B cell (primary cell): ENCODE data around the gene MAP3K7. TPM values are rescaled to one million over a fixed set of nuclear protein-coding genes. Genes with fewer than 3 reads are reported as not detected.

Source experiments
- ATAC-seq: fragments of 200-7000 bp; cut with Tn5 transposase; one replicate; pipeline ENCODE4 v1.10.0; 2021; ENCODE audit warnings: low read depth, mild to moderate bottlenecking, moderate number of reproducible peaks, moderate library complexity
- CTCF ChIA-PET: fragments of 350-600 bp; sonication (Branson Sonifier 250); formaldehyde crosslinking; loops from one replicate; lab custom pipeline; 2021; ENCODE audit warnings: antibody characterized with exemption, inconsistent platforms; lab: Charles Lee
- POLR2A ChIA-PET: fragments of 350-600 bp; sonication (Branson Sonifier 250); formaldehyde crosslinking; loops from one replicate; lab custom pipeline; 2021; ENCODE audit warnings: antibody characterized with exemption; lab: Charles Lee
- DNase-seq: peaks from one replicate; pipeline ENCODE4 v3.0.0; 2013
- H2AFZ ChIP-seq: 2 replicates; pipeline ENCODE4 v1.6.1; 2012; ENCODE audit warnings: mild to moderate bottlenecking, low read depth, low read length; ENCODE audit not compliant: insufficient read depth, poor library complexity, severe bottlenecking
- H3K27ac ChIP-seq, 2 donors: 1 replicate in 1 of 2; 2 replicates in 1 of 2; pipeline ENCODE4 v1.5.1; 2012 to 2013; ENCODE audit warnings: low read length in 2 of 2, mild to moderate bottlenecking in 2 of 2, moderate library complexity in 1 of 2
- H3K27me3 ChIP-seq, 4 experiments: fragments of 200-600 bp in 1 of 4; sonication (generic) in 1 of 4; replicated peaks in 1 of 4; 1 replicate in 2 of 4; 2 replicates in 2 of 4; pipeline versions ENCODE4 v1.6.1 to v1.7.0; 2013 to 2016; ENCODE audit warnings: low read length in 3 of 4, mild to moderate bottlenecking in 2 of 4, mixed read lengths in 1 of 4, moderate library complexity in 1 of 4; ENCODE audit not compliant: insufficient read depth in 4 of 4, control insufficient read depth in 3 of 4; ENCODE audit errors: control extremely low read depth in 1 of 4
- H3K36me3 ChIP-seq, 2 experiments: replicated peaks in 1 of 2; 1 replicate in 1 of 2; 2 replicates in 1 of 2; pipeline versions ENCODE4 v1.6.1 to v1.7.1; 2013; ENCODE audit warnings: low read length in 1 of 2; ENCODE audit not compliant: insufficient read depth in 2 of 2, control insufficient read depth in 1 of 2; ENCODE audit errors: control extremely low read depth in 1 of 2, extremely low read depth in 1 of 2
- H3K4me1 ChIP-seq, 2 donors: fragments of 200-600 bp in 1 of 2; sonication (generic) in 1 of 2; 1 replicate in 1 of 2; 2 replicates in 1 of 2; pipeline versions ENCODE4 v1.5.1 to v1.6.1; 2013 to 2017; ENCODE audit warnings: low read length in 2 of 2; ENCODE audit not compliant: control insufficient read depth in 2 of 2, insufficient read depth in 2 of 2
- H3K4me2 ChIP-seq: replicated peaks from 2 replicates; pipeline ENCODE3; 2012; ENCODE audit warnings: mild to moderate bottlenecking, low read depth, low read length; ENCODE audit not compliant: poor library complexity, severe bottlenecking
- H3K4me3 ChIP-seq, 5 experiments: fragments of 200-600 bp in 1 of 5; sonication (generic) in 1 of 5; 1 replicate in 3 of 5; 2 replicates in 2 of 5; pipeline versions ENCODE4 v1.5.1 to v1.7.0; 2011 to 2016; ENCODE audit warnings: low read length in 4 of 5, mild to moderate bottlenecking in 4 of 5, low read depth in 2 of 5, control low read depth in 1 of 5, moderate library complexity in 1 of 5; ENCODE audit not compliant: insufficient read depth in 1 of 5; ENCODE audit errors: control extremely low read depth in 1 of 5, extremely low read depth in 1 of 5
- H3K79me2 ChIP-seq: fragments of 200-600 bp; sonication (generic); one replicate; pipeline ENCODE4 v1.6.0; 2016; ENCODE audit warnings: low read length; ENCODE audit not compliant: control insufficient read depth, insufficient read depth
- H3K9ac ChIP-seq: fragments of 200-600 bp; sonication (generic); 2 replicates; pipeline ENCODE4 v1.6.1; 2017; ENCODE audit warnings: mild to moderate bottlenecking, low read length, moderate library complexity
- H3K9me3 ChIP-seq, 3 donors: one replicate each; pipeline versions ENCODE4 v1.6.1 to v1.7.1; 2013; ENCODE audit warnings: low read length in 2 of 3; ENCODE audit not compliant: control insufficient read depth in 2 of 3, insufficient read depth in 1 of 3; ENCODE audit errors: control extremely low read depth in 1 of 3
- H4K20me1 ChIP-seq: 2 replicates; pipeline ENCODE4 v1.6.0; 2012; ENCODE audit warnings: mild to moderate bottlenecking, low read length; ENCODE audit not compliant: insufficient read depth, control insufficient read depth, poor library complexity, severe bottlenecking
- H3K27ac Mint-ChIP-seq: one replicate; pipeline ENCODE4 v1.8.0; 2021; ENCODE audit warnings: mixed read lengths
- H3K27me3 Mint-ChIP-seq: one replicate; pipeline ENCODE4 v1.8.0; 2021; ENCODE audit warnings: mixed read lengths
- H3K4me1 Mint-ChIP-seq: one replicate; pipeline ENCODE4 v1.8.0; 2021; ENCODE audit warnings: mixed read lengths
- H3K4me3 Mint-ChIP-seq: one replicate; pipeline ENCODE4 v1.8.0; 2021; ENCODE audit warnings: mixed read lengths
- H3K9me3 Mint-ChIP-seq: one replicate; pipeline ENCODE4 v1.8.0; 2022; ENCODE audit warnings: mixed read lengths; ENCODE audit not compliant: insufficient read depth
- EZH2 ChIP-seq: IDR thresholded peaks from 2 replicates; pipeline ENCODE4 v1.6.1; 2012; ENCODE audit warnings: borderline replicate concordance, low read depth, mild to moderate bottlenecking, moderate library complexity, low read length; ENCODE audit not compliant: insufficient read depth, poor library complexity, severe bottlenecking
- WGBS: methylation state at CpG from one replicate; pipeline ENCODE4 v1.1.5; 2013; ENCODE audit warnings: missing lambda C conversion rate; ENCODE audit not compliant: insufficient coverage; 5-methylcytosine and 5-hydroxymethylcytosine counted together
- intact Hi-C: fragments of 100-400 bp; cut with micrococcal nuclease; formaldehyde crosslinking; loops from one replicate; pipeline ENCODE4 v1.10.0; 2022
- polyA plus RNA-seq: library from polyadenylated mRNA; depleted of rRNA; stranded (reverse); fragments of >200 nt; gene quantifications from 2 replicates; pipeline ENCODE4 v1.2.3, GENCODE V29; 2012
- total RNA-seq, 2 donors: library from RNA; stranded (reverse); fragments of 120-200 nt in 1 of 2; gene quantifications; 1 replicate in 1 of 2; 2 replicates in 1 of 2; pipeline versions ENCODE4 v1.2.3 to v1.2.4, GENCODE V29; 2013 to 2022
- TF ChIP-seq, protein P1 (sequence below): fragments of 200-600 bp; IDR thresholded peaks from one replicate; pipeline ENCODE4 v1.8.0; 2022; ENCODE audit warnings: antibody characterized with exemption, mild to moderate bottlenecking

The MAP3K7 gene
- total and polyA plus RNA-seq, 2 donors (not counting 1 experiment from before 2014, with no cell fraction given), result 15.0 to 32.8 TPM

DNA sequence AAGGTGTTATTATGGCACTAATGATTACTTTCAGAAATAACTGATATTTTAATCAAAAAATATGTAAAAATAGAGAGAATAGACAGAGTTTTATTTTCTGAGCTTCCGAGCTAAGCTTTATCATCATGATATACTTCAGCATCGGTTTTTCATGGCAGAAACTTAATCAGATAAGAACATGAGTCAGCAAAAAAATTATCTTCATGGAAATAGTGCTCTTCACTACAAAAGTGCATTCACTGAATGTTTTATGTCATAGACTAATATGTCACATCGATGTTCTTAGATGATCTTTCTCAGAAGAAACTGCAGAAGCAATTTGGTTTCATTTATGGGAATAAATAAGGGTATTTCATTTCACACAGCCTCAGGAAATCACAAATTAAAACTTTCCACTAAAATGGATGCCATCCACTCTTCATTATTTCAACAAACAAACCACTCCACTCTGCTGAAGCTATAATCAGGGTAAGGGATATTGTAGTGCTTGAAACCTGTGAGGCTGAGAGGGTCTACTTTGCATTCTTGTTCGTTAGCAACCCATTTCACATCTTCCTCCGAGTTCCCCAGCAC is 10.2 kb upstream of the MAP3K7 start:
- no peaks in the 10 kb centered on the region for H3K4me1 ChIP-seq
- H3K4me2 ChIP-seq, result no peak overlapping the region
- intact Hi-C loops, result no loop called here
- no peaks in the 10 kb centered on the region for H3K9me3 Mint-ChIP-seq
- ChIA-PET CTCF (no interaction called here), POLR2A (no interaction called here)
- no peak overlapping the region for H3K4me3 Mint-ChIP-seq
- DNase-seq (no peak), ATAC-seq (no peak)
- H3K9me3 ChIP-seq, result no peaks in the 10 kb centered on the region
- no peak overlapping the region for H2AFZ ChIP-seq
- H3K36me3 ChIP-seq, result no peaks in the 10 kb centered on the region
- H3K27ac ChIP-seq, result no peak overlapping the region
- H3K79me2 ChIP-seq, result no peaks in the 10 kb centered on the region
- TF ChIP-seq, protein P1, sequence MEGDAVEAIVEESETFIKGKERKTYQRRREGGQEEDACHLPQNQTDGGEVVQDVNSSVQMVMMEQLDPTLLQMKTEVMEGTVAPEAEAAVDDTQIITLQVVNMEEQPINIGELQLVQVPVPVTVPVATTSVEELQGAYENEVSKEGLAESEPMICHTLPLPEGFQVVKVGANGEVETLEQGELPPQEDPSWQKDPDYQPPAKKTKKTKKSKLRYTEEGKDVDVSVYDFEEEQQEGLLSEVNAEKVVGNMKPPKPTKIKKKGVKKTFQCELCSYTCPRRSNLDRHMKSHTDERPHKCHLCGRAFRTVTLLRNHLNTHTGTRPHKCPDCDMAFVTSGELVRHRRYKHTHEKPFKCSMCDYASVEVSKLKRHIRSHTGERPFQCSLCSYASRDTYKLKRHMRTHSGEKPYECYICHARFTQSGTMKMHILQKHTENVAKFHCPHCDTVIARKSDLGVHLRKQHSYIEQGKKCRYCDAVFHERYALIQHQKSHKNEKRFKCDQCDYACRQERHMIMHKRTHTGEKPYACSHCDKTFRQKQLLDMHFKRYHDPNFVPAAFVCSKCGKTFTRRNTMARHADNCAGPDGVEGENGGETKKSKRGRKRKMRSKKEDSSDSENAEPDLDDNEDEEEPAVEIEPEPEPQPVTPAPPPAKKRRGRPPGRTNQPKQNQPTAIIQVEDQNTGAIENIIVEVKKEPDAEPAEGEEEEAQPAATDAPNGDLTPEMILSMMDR, result no peak
- no peak for TF ChIP-seq EZH2
- H3K27me3 ChIP-seq, result peaks cover 0 to 18% (median 17%) of the 10 kb centered on the region in 4 experiments
- no peak overlapping the region for H3K27ac Mint-ChIP-seq
- no peaks in the 10 kb centered on the region for H3K4me1 Mint-ChIP-seq
- peaks cover 53% of the 10 kb centered on the region for H3K27me3 Mint-ChIP-seq
- no peak overlapping the region for H3K4me3 ChIP-seq
- H3K9ac ChIP-seq, result no peak overlapping the region
- no CpG with 5 or more reads among the region's 5 CpGs for WGBS
- H4K20me1 ChIP-seq, result no peaks in the 10 kb centered on the region

DNA sequence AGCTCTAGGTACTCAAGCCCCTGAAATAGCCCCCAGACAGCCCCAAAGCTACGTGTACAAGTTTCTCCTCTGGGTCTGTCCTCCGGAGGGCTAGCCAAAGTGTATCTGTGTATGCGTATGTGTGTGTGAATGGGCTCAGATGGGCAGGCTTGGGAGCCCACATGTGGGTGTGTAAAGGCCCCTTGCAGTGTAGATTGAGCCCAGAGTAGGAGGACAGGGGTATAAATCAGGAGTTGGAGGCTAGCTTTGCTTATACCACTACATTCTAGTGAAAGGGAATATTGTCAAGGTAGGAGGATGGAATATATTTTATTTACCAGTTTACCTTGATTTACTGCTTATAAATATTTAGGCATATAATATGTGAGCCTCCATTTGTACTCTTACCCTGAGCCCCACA is 9.0 kb upstream of the MAP3K7 start:
- TF ChIP-seq, protein P1, result no peak
- no peak for TF ChIP-seq EZH2
- Mint-ChIP-seq H3K27me3 (peaks cover 56% of the 10 kb centered on the region), H3K27ac (no peak overlapping the region), H3K9me3 (no peaks in the 10 kb centered on the region), H3K4me3 (no peak overlapping the region), H3K4me1 (no peaks in the 10 kb centered on the region)
- no peak for ATAC-seq
- 50% methylated on average over 2 of the region's 3 CpGs for WGBS
- Histone ChIP-seq H3K4me3 (no peak overlapping the region), H3K27ac (no peak overlapping the region), H3K27me3 (peaks cover 0 to 23% (median 19%) of the 10 kb centered on the region in 4 experiments), H3K4me1 (no peaks in the 10 kb centered on the region), H4K20me1 (no peaks in the 10 kb centered on the region), H3K4me2 (no peak overlapping the region), H2AFZ (no peak overlapping the region), H3K9ac (no peak overlapping the region), H3K36me3 (no peaks in the 10 kb centered on the region), H3K79me2 (no peaks in the 10 kb centered on the region), H3K9me3 (no peaks in the 10 kb centered on the region)
- intact Hi-C loops, result no loop called here
- POLR2A ChIA-PET, result no interaction called here
- DNase-seq, result no peak
- CTCF ChIA-PET, result no interaction called here
